BJ (cell line): ENCODE results near the gene SARDH. TPM values are rescaled to one million over a fixed set of nuclear protein-coding genes. Genes with fewer than 3 reads are reported as not detected.

Experiments
- CTCF ChIA-PET: fragments of 350-600 bp; formaldehyde crosslinking; extraction: SDS; loops from one replicate; lab custom pipeline; 2021; ENCODE audit warnings: antibody characterized with exemption, inconsistent platforms; lab: Yijun Ruan, JAX
- POLR2A ChIA-PET: fragments of 300-600 bp; sonication (Branson Sonifier 250); formaldehyde crosslinking; extraction: SDS; loops from one replicate; lab custom pipeline; 2021; ENCODE audit warnings: antibody characterized with exemption; lab: Charles Lee
- DNase-seq: peaks from one replicate; pipeline ENCODE4 v3.0.0-alpha.2; 2011; ENCODE audit warnings: low read depth
- H3K27me3 ChIP-seq: 2 replicates; pipeline ENCODE4 v1.6.0; 2011; ENCODE audit warnings: low read length; ENCODE audit not compliant: control insufficient read depth, insufficient read depth
- H3K36me3 ChIP-seq: 2 replicates; pipeline ENCODE4 v1.5.1; 2011; ENCODE audit warnings: low read length; ENCODE audit not compliant: control insufficient read depth, insufficient read depth
- H3K4me3 ChIP-seq: 2 replicates; pipeline ENCODE4 v1.5.1; 2011; ENCODE audit warnings: low read depth, mild to moderate bottlenecking, control low read depth, low read length
- polyA plus RNA-seq: library from polyadenylated mRNA; depleted of rRNA; stranded (reverse); fragments of >200 nt; gene quantifications from 2 replicates; pipeline ENCODE4 v1.2.3, GENCODE V29; 2011
- TF ChIP-seq, protein P1 (sequence below): IDR thresholded peaks from 2 replicates; pipeline ENCODE4 v1.5.1; 2011; ENCODE audit warnings: low read depth, mild to moderate bottlenecking, control low read depth, inconsistent platforms, low read length, moderate library complexity; ENCODE audit not compliant: insufficient read depth

Gene SARDH
- polyA plus RNA-seq, 1 experiment, result 0.53 TPM

DNA sequence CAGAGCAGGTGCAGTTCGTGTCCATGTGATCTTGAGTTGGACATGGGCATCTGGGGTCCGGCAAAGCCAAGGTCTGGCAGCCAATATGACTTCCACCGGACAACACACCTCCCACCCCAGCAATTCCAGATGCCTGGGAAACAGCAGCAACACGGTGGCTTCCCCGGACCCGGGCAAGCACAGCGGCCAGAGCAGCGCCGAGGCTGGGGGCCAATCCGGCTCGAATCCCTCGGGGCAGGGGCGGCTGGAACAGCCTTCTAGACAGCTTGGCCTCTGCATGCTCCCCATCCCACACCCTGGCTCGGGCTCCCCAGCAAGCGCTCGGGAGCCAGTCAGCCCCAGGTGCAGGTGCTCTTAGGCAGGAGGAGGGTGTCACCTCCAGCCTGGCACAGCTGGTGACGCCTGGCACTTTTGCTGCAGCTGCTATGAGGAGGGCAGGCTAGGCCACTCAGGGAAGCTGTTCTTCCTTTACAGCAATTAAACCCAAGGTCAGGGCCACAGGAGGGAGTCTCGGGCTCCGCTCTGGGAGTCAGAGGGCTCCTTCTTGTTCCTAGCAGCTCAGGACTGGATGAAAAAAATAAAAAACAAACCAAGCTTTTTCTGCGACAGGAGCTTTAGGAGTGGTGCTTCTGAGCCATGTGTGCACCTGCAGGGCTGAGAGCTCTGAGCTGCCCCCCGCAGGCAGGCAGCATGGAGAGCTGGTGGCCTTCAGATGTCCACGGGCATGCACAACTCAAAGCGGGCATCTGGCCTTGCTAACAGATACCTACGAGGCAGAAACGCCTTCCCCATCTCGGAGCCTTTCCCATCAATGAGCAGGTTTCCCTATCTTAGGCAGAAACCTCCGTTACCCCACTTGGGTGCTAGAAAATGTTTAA lies 73.7 kb downstream of the SARDH start:
- ChIA-PET CTCF (no interaction called here), POLR2A (no interaction called here)

DNA sequence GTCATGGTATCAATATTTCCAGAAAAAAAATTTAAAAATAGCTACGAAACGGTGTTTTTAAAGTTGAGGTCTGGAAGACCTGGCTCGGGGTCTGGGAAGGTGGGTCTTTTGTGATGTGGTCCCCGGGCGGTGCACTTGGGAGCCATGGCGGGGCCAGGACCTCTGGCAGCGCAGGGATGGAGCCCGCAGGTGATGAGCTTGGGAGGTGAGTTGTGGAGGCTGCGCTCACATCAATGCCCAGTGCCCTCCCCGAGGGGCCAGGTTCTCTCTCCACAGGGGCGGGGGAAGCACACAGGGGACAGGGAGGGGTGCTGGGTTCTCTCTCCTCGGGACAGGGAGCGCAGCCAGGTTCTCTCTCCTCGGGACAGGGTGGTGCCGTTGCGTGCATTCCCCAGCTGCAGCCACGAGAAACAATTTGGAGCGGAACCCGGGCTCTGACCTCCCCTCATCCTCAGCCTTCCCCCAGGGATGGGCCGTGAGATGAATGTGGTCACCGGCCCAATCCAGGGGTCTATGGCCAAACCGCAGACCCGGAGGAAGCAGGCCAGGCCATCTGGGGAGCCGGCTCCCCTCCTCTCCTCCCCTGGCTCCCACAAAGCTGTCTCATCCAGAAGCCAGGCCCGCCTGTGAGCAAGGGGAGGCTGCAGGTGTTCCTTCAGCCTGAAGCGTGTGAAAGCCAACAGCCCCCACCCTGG lies 76.2 kb downstream of the SARDH start:
- H3K36me3 ChIP-seq, result no peaks in the 10 kb centered on the region
- no peak for DNase-seq
- H3K27me3 ChIP-seq, result peaks cover 14% of the 10 kb centered on the region
- TF ChIP-seq, protein P1, sequence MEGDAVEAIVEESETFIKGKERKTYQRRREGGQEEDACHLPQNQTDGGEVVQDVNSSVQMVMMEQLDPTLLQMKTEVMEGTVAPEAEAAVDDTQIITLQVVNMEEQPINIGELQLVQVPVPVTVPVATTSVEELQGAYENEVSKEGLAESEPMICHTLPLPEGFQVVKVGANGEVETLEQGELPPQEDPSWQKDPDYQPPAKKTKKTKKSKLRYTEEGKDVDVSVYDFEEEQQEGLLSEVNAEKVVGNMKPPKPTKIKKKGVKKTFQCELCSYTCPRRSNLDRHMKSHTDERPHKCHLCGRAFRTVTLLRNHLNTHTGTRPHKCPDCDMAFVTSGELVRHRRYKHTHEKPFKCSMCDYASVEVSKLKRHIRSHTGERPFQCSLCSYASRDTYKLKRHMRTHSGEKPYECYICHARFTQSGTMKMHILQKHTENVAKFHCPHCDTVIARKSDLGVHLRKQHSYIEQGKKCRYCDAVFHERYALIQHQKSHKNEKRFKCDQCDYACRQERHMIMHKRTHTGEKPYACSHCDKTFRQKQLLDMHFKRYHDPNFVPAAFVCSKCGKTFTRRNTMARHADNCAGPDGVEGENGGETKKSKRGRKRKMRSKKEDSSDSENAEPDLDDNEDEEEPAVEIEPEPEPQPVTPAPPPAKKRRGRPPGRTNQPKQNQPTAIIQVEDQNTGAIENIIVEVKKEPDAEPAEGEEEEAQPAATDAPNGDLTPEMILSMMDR, result no peak
- ChIA-PET CTCF (no interaction called here), POLR2A (no interaction called here)
- no peak overlapping the region for H3K4me3 ChIP-seq

More for the DNA sequence above, 73.7 kb downstream of the SARDH start:
- DNase-seq, result no peak
- Histone ChIP-seq H3K27me3 (peaks cover 8% of the 10 kb centered on the region), H3K36me3 (no peaks in the 10 kb centered on the region), H3K4me3 (no peak overlapping the region)
- TF ChIP-seq, protein P1, result no peak

DNA sequence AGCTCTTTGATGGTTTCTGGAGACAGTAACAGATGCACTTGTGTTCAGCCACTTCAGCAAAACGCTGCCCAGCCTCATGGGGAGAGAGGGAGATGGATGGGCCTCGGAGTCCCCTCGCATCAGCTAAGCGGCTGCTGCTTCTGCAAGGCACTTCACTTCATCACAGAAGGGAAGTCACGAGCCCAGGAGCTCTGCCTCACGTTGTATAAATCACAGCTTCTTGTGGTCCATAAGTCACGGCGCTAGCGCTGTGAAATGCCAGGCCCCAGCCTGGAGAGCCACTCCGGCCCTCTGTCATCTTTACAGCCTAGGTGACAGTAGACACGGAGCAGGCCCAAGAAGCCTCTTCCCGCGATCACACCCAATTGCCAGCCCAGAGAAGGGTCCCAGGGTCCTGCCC lies 78.6 kb downstream of the SARDH start:
- TF ChIP-seq, protein P1, result no peak
- ChIA-PET CTCF (interaction anchor here (1.0 kb wide), 1 partner anchor 13 kb away, joined by 3 read pairs; no protein-coding TSS in a partner anchor), POLR2A (no interaction called here)
- Histone ChIP-seq H3K27me3 (peaks cover 28% of the 10 kb centered on the region), H3K36me3 (no peaks in the 10 kb centered on the region), H3K4me3 (no peak overlapping the region)
- DNase-seq, result no peak

DNA sequence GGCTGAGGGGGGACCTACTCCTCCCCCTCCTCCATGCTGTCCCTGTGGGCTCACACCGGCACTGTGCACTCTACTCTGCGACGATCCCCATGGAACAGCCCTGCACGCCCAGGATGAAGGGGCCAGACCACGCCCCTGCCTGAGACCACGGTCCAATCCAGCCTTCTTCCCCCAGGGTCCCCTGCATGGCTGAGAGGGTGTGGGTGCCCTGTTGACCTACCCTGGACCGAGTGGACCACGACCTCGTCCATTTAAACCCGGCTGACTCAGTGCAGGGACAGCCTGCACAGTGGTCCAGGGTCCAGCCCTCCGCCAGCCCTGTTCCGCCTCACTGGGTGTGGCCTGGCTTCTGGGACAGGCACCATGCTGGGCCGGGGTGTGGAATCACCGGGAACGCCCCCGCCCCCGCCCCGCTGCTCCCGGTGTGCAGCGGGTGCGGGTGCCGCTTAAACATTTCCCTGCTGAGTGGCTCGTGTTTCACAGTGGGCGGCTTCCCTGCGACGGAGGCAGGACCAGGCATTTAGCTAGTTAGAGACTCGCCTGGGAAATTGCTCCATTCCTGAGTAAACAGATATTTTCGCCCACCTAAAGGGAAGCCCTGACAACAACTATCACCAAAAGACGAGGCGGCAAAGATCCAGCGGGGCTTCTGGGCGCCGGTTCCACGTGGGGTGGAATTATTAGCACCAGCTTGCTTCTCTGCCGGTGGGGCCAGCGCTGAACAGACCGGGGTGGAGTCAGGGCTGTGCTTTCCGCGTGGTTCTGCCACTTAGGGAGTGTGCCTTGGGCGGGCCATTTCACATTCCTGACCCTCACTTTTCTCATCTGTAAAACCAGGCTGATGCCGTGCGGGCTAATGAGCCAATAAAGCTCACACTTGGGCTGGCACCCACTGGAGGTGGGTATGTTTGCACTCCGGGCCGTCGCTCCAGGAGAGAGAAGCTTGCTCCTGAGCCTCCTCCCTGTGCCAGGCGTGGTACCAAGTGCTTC lies 79.4 kb downstream of the SARDH start:
- ChIA-PET POLR2A (no interaction called here), CTCF (interaction anchor here (1.0 kb wide), 1 partner anchor 12 kb away, joined by 3 read pairs; no protein-coding TSS in a partner anchor)
- no peak for DNase-seq
- TF ChIP-seq, protein P1, result no peak
- Histone ChIP-seq H3K36me3 (no peaks in the 10 kb centered on the region), H3K27me3 (peaks cover 30% of the 10 kb centered on the region), H3K4me3 (peak overlapping the region; percentile 17)
